Endothelial cell of coronary artery (primary cell): ENCODE measurements around the gene TAAR2. TPM values are rescaled to one million over a fixed set of nuclear protein-coding genes. Genes with fewer than 3 reads are reported as not detected.

Experiments
- total RNA-seq: library from RNA; depleted of rRNA; stranded (reverse); fragments of >200 nt; gene quantifications from 2 replicates; pipeline ENCODE4 v1.2.3, GENCODE V29; 2014

TAAR2 gene
- total RNA-seq, result not detected in 2 replicates

DNA sequence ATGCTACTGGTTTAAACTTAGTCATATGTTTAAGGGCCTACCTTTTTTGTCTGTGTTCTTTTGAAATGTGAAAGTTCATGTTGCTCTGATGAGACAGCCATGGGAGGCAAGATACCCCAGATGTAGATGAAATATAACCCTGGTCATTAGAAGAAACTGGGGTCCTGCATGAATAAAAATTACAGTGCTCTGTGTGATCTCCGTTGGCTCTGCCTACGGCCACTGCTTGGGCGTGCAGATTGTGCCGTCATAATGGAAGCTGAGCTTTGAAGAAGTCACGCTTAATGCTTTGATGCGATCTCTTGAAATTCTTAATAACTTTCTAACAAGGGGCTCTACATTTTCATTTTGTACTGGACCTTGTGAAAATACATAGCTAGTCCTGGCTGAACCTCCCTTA is at the start of gene TAAR2:
TSS of gene TAAR2 (minus strand) at position 101 of the 400 bp plus-strand sequence. CDS start at position 101, 0 bp downstream.

DNA sequence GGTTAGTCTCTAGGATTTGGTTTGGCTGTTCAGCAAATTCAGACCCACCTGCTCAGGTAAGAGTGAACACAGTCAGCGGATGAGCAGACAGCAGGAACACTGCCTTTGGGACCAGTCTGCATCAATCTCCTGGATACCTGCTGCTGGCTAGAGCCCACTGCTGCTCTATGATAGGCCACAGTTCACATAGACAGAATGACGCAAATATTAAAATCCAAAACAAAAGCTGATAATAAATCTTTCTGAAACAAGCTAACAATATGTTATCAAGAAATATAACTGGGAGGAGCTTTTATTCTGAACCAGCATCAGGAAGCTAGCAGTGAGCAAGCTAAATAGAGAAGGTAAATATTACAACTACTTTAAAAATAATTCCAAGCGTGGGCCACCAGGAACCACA is 35.0 kb upstream of the TAAR2 start, which contains the start of gene TAAR1:
TSS of gene TAAR1 (minus strand) at position 101 of the 400 bp plus-strand sequence. CDS start 13,179 bp downstream, outside the sequence.

GRCh38 chr6:132589454-132589853 is 34.6 kb downstream of the TAAR2 start, which contains the start of gene TAAR5:
TSS of gene TAAR5 (minus strand) at chr6:132589741. CDS start at chr6:132589686, 55 bp downstream.

DNA sequence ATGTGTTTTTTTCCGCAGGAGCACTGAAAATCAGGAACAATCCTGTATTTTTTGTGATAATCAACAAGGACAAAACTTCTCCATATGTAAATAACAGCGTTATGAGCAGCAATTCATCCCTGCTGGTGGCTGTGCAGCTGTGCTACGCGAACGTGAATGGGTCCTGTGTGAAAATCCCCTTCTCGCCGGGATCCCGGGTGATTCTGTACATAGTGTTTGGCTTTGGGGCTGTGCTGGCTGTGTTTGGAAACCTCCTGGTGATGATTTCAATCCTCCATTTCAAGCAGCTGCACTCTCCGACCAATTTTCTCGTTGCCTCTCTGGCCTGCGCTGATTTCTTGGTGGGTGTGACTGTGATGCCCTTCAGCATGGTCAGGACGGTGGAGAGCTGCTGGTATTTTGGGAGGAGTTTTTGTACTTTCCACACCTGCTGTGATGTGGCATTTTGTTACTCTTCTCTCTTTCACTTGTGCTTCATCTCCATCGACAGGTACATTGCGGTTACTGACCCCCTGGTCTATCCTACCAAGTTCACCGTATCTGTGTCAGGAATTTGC is 53.8 kb downstream of the TAAR2 start, which contains the start of gene TAAR6:
TSS of gene TAAR6 (plus strand) at position 102 of the 557 bp plus-strand sequence. CDS start at position 102, 0 bp downstream.

Other genes with a start within 250 kb of the TAAR2 start
- 0.09 TPM in 1 of 2 replicates, not detected in the other for gene MOXD1, start 222.8 kb downstream of the TAAR2 start, total RNA-seq
- gene STX7, start 111.2 kb downstream of the TAAR2 start, total RNA-seq, result 29.4 and 36.1 TPM in 2 replicates
- gene TAAR9, start 86.0 kb downstream of the TAAR2 start, total RNA-seq, result not detected in 2 replicates
- gene TAAR8, start 71.6 kb downstream of the TAAR2 start, total RNA-seq, result not detected in 2 replicates
- not detected in 2 replicates for gene TAAR6, start 54.0 kb downstream of the TAAR2 start, total RNA-seq
- gene TAAR5, start 34.5 kb downstream of the TAAR2 start, total RNA-seq, result not detected in 2 replicates
- not detected in 2 replicates for gene TAAR1, start 34.9 kb upstream of the TAAR2 start, total RNA-seq
- gene VNN1, start 89.8 kb upstream of the TAAR2 start, total RNA-seq, result under 0.01 TPM in 1 of 2 replicates, not detected in the other
- gene VNN2, start 133.6 kb upstream of the TAAR2 start, total RNA-seq, result not detected in 2 replicates
- gene SLC18B1, start 174.4 kb upstream of the TAAR2 start, total RNA-seq, result 6.1 and 10.1 TPM in 2 replicates
- gene RPS12, start 190.3 kb upstream of the TAAR2 start, total RNA-seq, result 2,152 and 2,187 TPM in 2 replicates